NT2/D1 (cell line): ENCODE results near the gene IFNG.

ENCODE experiments used
- SUZ12 ChIP-seq: IDR thresholded peaks from 2 replicates; pipeline ENCODE4 v1.6.1; 2011; ENCODE audit not compliant: insufficient read length, insufficient read depth; ENCODE audit errors: extremely low read depth
- ZNF274 ChIP-seq: IDR thresholded peaks from 2 replicates; pipeline ENCODE4 v1.6.1; 2011; ENCODE audit warnings: mild to moderate bottlenecking, low read depth, low read length

- TF ChIP-seq ZNF274: no peak
- TF ChIP-seq SUZ12: no peak
These were observed 29.6 kb downstream of the IFNG start for GRCh38 chr12:68129979-68130378.
